ENCODE data around the gene LRFN4.

The LRFN4 gene

GRCh38 chr11:66878474-66878873 is 21.6 kb downstream of the LRFN4 start:
- ATAC-seq = no peak
- TF ChIP-seq TOX (CRISPR knock-in tag; IDR thresholded peaks at IDR 0.05; ENCODE audit: borderline replicate concordance) (no peak), TCF4 (CRISPR knock-in tag; IDR thresholded peaks at IDR 0.05; ENCODE audit: borderline replicate concordance) (no peak), ARNTL (CRISPR knock-in tag; IDR thresholded peaks at IDR 0.05; ENCODE audit: borderline replicate concordance, low read depth) (no peak)

- no peak for ATAC-seq
- TF ChIP-seq TCF4 (CRISPR knock-in tag; IDR thresholded peaks at IDR 0.05; ENCODE audit: borderline replicate concordance) = no peak
- TF ChIP-seq POU6F1 (CRISPR knock-in tag; IDR thresholded peaks at IDR 0.05; ENCODE audit: borderline replicate concordance, low read depth) = no peak
- no peak for TF ChIP-seq PPARA (CRISPR knock-in tag; IDR thresholded peaks at IDR 0.05; ENCODE audit: borderline replicate concordance)
Observed at GRCh38 chr11:66879000-66879399, 22.1 kb downstream of the LRFN4 start.

GRCh38 chr11:66879583-66879982 is 22.7 kb downstream of the LRFN4 start:
- no peak for ATAC-seq
- no peak for TF ChIP-seq ZFP3 (CRISPR knock-in tag; IDR thresholded peaks at IDR 0.05)
- TF ChIP-seq OSR1 (CRISPR knock-in tag; IDR thresholded peaks at IDR 0.05) = no peak
- TF ChIP-seq TOX (CRISPR knock-in tag; IDR thresholded peaks at IDR 0.05; ENCODE audit: borderline replicate concordance) = no peak
- TF ChIP-seq ESRRG (CRISPR knock-in tag; IDR thresholded peaks at IDR 0.05) = no peak
- no peak for TF ChIP-seq BACH2 (CRISPR knock-in tag; IDR thresholded peaks at IDR 0.05; ENCODE audit: borderline replicate concordance)
- TF ChIP-seq ZFP30 (CRISPR knock-in tag; IDR thresholded peaks at IDR 0.05) = no peak
- no peak for TF ChIP-seq ZNF565 (CRISPR knock-in tag; conservative IDR thresholded peaks at IDR 0.05; ENCODE audit: low read depth)
- no peak for TF ChIP-seq CREB5 (CRISPR knock-in tag; IDR thresholded peaks at IDR 0.05; ENCODE audit: low read depth)
- no peak for TF ChIP-seq GLIS3 (CRISPR knock-in tag; IDR thresholded peaks at IDR 0.05)
- TF ChIP-seq ZNF8 (CRISPR knock-in tag; IDR thresholded peaks at IDR 0.05) = no peak
- TF ChIP-seq PPARA (CRISPR knock-in tag; IDR thresholded peaks at IDR 0.05; ENCODE audit: borderline replicate concordance) = no peak
- no peak for TF ChIP-seq CSDC2 (CRISPR knock-in tag; IDR thresholded peaks at IDR 0.05)
- TF ChIP-seq ZNF70 (CRISPR knock-in tag; IDR thresholded peaks at IDR 0.05) = no peak
- no peak for TF ChIP-seq CSRNP3 (CRISPR knock-in tag; IDR thresholded peaks at IDR 0.05)
- TF ChIP-seq POU6F1 (CRISPR knock-in tag; IDR thresholded peaks at IDR 0.05; ENCODE audit: borderline replicate concordance, low read depth) = no peak
- no peak for TF ChIP-seq RARB (CRISPR knock-in tag; IDR thresholded peaks at IDR 0.05)
- no peak for TF ChIP-seq ISL1 (CRISPR knock-in tag; IDR thresholded peaks at IDR 0.05)
- TF ChIP-seq PATZ1 (CRISPR knock-in tag; IDR thresholded peaks at IDR 0.05; ENCODE audit: borderline replicate concordance) = no peak

- ATAC-seq = no peak
- TF ChIP-seq RARB (CRISPR knock-in tag; IDR thresholded peaks at IDR 0.05) = no peak
- TF ChIP-seq ISL1 (CRISPR knock-in tag; IDR thresholded peaks at IDR 0.05) = no peak
- TF ChIP-seq ZFP30 (CRISPR knock-in tag; IDR thresholded peaks at IDR 0.05) = no peak
- TF ChIP-seq OSR1 (CRISPR knock-in tag; IDR thresholded peaks at IDR 0.05) = no peak
- TF ChIP-seq ZNF8 (CRISPR knock-in tag; IDR thresholded peaks at IDR 0.05) = no peak
- no peak for TF ChIP-seq CSRNP3 (CRISPR knock-in tag; IDR thresholded peaks at IDR 0.05)
- TF ChIP-seq BACH2 (CRISPR knock-in tag; IDR thresholded peaks at IDR 0.05; ENCODE audit: borderline replicate concordance) = no peak
- no peak for TF ChIP-seq TCF4 (CRISPR knock-in tag; IDR thresholded peaks at IDR 0.05; ENCODE audit: borderline replicate concordance)
- TF ChIP-seq ZNF565 (CRISPR knock-in tag; conservative IDR thresholded peaks at IDR 0.05; ENCODE audit: low read depth) = no peak
- no peak for TF ChIP-seq PPARA (CRISPR knock-in tag; IDR thresholded peaks at IDR 0.05; ENCODE audit: borderline replicate concordance)
- no peak for TF ChIP-seq PATZ1 (CRISPR knock-in tag; IDR thresholded peaks at IDR 0.05; ENCODE audit: borderline replicate concordance)
Observed at GRCh38 chr11:66879999-66880398, 23.1 kb downstream of the LRFN4 start.

All from SK-N-SH treated with all-trans-retinoic acid at 6 μM for 48 hours (cell line).